HUES6 (cell line): ENCODE results near the gene GRM8.
"Not testable (repeated sequence)": the region's sequence is repeated elsewhere in the genome, so short reads cannot be mapped to it uniquely, and the experiment has no call there.

Experiments
- H3K27ac ChIP-seq: 2 replicates; pipeline ENCODE4 v1.7.0; 2013; ENCODE audit warnings: low read depth, mild to moderate bottlenecking, low read length, inconsistent platforms
- H3K27me3 ChIP-seq: 2 replicates; pipeline ENCODE4 v1.6.1; 2013; ENCODE audit warnings: low read length; ENCODE audit not compliant: control insufficient read depth, insufficient read depth
- H3K36me3 ChIP-seq: 2 replicates; pipeline ENCODE4 v1.6.1; 2013; ENCODE audit warnings: low read length; ENCODE audit not compliant: control insufficient read depth, insufficient read depth
- H3K4me1 ChIP-seq: 2 replicates; pipeline ENCODE4 v1.6.1; 2013; ENCODE audit warnings: low read length; ENCODE audit not compliant: control insufficient read depth, insufficient read depth
- H3K4me3 ChIP-seq: 2 replicates; pipeline ENCODE4 v1.5.1; 2013; ENCODE audit warnings: low read depth, low read length
- H3K9ac ChIP-seq: one replicate; pipeline ENCODE4 v1.6.1; 2013; ENCODE audit warnings: mild to moderate bottlenecking, low read length
- H3K9me3 ChIP-seq: 2 replicates; pipeline ENCODE4 v1.6.1; 2013; ENCODE audit warnings: low read depth, low read length; ENCODE audit not compliant: control insufficient read depth, insufficient read depth

GRM8 gene

DNA sequence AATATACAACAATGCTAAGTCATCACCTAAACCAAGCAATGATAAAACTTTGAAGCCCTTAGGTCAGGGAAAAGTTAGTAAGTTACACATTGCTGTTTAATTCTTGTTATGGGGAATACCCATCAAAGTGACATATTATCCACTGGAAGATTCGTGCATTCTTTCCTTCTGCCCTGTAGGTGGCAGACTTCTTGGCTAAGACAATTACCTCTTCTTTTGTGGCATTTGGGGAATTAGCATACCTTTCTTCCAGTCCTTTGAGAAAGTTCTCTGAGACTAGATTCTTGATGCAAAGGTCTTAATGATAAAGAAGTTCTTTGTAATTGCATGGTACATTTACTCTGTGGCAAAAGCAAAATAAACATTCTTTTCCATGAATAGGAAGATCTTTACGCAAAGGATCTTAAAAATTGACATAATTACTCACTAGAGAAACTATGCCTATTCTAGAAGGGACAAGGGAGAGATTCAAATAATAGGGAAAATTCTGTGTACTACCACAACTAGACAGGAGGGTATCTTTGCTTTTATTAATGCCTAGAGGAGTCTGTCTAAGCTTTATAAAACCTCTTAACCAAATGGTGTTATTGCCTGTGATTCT is 395.9 kb downstream of the GRM8 start:
- H3K4me3 ChIP-seq, result no peak overlapping the region
- H3K4me1 ChIP-seq, result peaks cover 10% of the 10 kb centered on the region; the same call in 1 of the 2 replicates
- H3K9me3 ChIP-seq, result no peaks in the 10 kb centered on the region
- H3K27ac ChIP-seq, result no peak overlapping the region
- H3K27me3 ChIP-seq, result no peaks in the 10 kb centered on the region
- no peak overlapping the region for H3K9ac ChIP-seq
- H3K36me3 ChIP-seq, result no peaks in the 10 kb centered on the region

DNA sequence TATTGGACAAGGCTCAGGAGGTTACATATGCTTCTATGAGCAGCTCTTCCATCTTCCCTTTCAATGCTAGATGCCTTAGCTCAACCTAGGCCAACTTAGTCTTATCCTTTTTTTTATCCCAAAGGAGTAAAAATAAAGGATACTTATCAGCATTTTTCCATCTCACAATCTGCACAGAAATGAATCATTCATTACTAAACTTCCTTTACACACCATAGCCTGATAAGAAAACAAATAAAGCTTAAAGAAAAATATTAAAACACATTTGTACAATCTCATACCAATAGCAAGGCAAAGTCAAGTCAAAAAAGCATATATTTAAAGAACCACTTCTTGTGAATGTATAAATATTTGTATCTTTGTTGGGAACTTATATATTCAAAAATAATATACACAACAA is 407.4 kb downstream of the GRM8 start:
- Histone ChIP-seq H3K4me3 (no peak overlapping the region), H3K27me3 (no peaks in the 10 kb centered on the region), H3K9me3 (no peaks in the 10 kb centered on the region), H3K36me3 (no peaks in the 10 kb centered on the region), H3K27ac (no peak overlapping the region), H3K4me1 (no peaks in the 10 kb centered on the region), H3K9ac (no peak overlapping the region)

DNA sequence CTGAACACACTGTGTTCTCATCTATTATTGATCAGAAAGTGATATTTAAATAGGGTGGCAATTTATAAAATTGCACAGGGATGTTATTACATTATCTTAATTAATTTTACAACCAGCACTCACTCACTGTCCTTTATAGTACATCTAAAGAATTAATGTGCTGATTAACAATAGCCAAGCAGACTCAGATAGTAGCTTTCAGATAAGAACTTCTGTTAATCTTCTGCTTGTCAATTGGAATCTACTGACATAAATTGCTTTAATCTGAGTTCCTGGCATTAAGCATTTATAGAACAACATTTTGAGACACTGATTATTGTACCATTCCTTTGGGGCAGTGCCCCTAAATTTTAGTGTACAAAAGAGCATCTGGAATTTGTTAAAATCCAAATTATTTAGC is 408.9 kb downstream of the GRM8 start:
- H3K4me1 ChIP-seq, result no peaks in the 10 kb centered on the region
- no peaks in the 10 kb centered on the region for H3K27me3 ChIP-seq
- no peaks in the 10 kb centered on the region for H3K36me3 ChIP-seq
- no peak overlapping the region for H3K9ac ChIP-seq
- H3K4me3 ChIP-seq, result no peak overlapping the region
- H3K27ac ChIP-seq, result no peak overlapping the region
- H3K9me3 ChIP-seq, result no peaks in the 10 kb centered on the region

DNA sequence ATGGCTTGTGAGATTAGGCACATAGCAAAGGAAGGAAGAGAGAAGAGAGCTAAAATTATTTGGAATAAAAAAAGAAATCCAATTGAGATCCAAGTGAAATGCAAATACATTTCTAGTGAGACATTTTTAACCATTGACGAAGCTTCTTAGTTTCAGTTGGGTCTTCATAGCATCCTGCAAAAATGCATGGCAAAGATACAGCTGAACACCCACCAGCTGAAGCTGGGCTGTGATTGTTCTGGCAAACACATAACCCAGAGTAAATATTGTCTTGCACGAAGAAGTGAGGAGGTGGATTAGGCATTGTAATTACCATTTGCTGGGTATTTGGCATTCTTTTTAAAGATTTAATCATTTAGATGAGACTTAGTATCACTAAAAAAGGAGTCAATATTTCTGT is 409.4 kb downstream of the GRM8 start:
- no peaks in the 10 kb centered on the region for H3K27me3 ChIP-seq
- no peaks in the 10 kb centered on the region for H3K4me1 ChIP-seq
- no peak overlapping the region for H3K27ac ChIP-seq
- H3K9me3 ChIP-seq, result no peaks in the 10 kb centered on the region
- no peak overlapping the region for H3K4me3 ChIP-seq
- no peak overlapping the region for H3K9ac ChIP-seq
- no peaks in the 10 kb centered on the region for H3K36me3 ChIP-seq

DNA sequence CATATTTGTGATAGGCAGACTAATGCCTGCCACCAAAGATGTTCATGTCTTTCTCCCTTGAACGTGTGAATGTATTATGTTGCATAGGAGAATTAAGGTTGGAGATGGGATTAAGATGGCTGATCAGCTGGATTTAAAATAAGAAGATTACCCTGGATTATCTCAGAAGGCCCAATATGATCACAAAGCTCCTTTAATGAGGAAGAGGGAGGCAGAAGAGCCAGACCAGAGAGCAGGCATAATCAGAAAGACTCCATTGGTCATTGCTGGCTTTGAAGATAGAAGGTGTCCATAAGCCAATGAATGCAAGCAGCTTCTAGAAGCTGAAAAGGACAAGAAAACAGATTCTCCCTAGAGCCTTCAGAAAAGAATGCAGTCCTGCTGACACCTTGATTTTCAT is 410.3 kb downstream of the GRM8 start:
- no peak overlapping the region for H3K9ac ChIP-seq
- no peaks in the 10 kb centered on the region for H3K27me3 ChIP-seq
- H3K36me3 ChIP-seq, result no peaks in the 10 kb centered on the region
- no peaks in the 10 kb centered on the region for H3K4me1 ChIP-seq
- H3K27ac ChIP-seq, result no peak overlapping the region
- no peaks in the 10 kb centered on the region for H3K9me3 ChIP-seq
- H3K4me3 ChIP-seq, result no peak overlapping the region

DNA sequence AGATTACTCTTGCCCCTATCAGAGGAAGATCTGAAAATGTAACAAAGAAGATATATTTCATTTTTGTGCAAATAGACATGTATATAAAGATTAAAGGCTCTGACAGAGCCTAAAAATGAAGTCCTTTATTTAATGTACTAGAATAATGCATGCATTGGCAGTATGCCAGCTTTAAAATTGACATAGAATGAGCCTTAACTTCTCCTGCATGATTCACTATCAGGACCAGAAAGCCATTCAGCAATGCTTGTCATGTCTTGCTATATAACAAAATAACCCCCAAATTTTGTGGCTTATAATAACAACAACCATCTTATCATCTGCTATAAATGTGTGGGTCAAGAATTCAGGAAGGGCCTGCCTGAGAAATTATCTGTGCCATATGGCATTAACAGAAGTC is 411.9 kb downstream of the GRM8 start:
- no peak overlapping the region for H3K9ac ChIP-seq
- H3K4me1 ChIP-seq, result no peaks in the 10 kb centered on the region

DNA sequence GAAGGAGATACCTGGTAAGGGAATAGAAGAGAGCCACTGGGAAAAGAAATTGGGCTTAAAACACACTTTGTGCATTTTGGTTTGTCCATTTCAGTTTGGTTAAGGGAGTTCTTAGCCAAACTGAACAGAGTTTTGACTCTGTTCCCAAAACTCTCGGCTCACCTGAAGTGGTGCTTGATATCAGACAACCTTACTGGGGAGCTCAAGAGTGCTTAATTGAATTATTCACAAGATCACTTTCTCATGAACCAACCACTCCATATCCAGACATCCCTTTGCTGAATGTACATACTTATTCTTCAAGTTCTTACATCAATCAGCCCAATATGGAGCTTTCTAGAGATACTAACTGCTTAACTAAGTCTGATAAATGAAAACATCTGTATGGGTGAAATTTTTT is 413.1 kb downstream of the GRM8 start:
- Histone ChIP-seq H3K4me3 (no peak overlapping the region), H3K27me3 (no peaks in the 10 kb centered on the region), H3K9me3 (no peaks in the 10 kb centered on the region), H3K4me1 (no peaks in the 10 kb centered on the region), H3K9ac (no peak overlapping the region), H3K36me3 (no peaks in the 10 kb centered on the region), H3K27ac (no peak overlapping the region)

More for the DNA sequence above, 411.9 kb downstream of the GRM8 start:
- Histone ChIP-seq H3K4me3 (no peak overlapping the region), H3K9me3 (no peaks in the 10 kb centered on the region), H3K27me3 (no peaks in the 10 kb centered on the region), H3K27ac (no peak overlapping the region), H3K36me3 (no peaks in the 10 kb centered on the region)

DNA sequence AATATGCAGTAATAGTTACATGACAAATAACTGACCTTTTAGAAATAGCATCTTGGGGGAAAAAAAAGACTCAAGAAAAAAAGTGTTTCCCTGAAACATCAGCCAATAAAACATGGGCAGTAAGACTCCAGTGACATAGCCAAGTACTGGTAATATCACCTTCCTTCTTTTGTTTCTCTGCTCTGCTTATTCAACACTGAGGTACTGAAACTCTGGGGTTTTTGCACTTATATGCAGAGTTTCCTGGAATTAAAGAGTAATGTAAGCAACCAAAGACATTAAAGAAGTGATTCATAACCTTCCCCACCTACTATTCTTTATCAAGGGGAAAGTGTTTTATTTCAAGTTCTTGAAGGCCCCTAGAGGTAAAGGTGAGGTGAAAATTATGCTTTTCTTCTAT is 414.5 kb downstream of the GRM8 start:
- H3K9me3 ChIP-seq, result no peaks in the 10 kb centered on the region
- no peaks in the 10 kb centered on the region for H3K27me3 ChIP-seq
- no peak overlapping the region for H3K4me3 ChIP-seq
- no peaks in the 10 kb centered on the region for H3K4me1 ChIP-seq
- H3K36me3 ChIP-seq, result no peaks in the 10 kb centered on the region
- H3K27ac ChIP-seq, result no peak overlapping the region
- H3K9ac ChIP-seq, result no peak overlapping the region

DNA sequence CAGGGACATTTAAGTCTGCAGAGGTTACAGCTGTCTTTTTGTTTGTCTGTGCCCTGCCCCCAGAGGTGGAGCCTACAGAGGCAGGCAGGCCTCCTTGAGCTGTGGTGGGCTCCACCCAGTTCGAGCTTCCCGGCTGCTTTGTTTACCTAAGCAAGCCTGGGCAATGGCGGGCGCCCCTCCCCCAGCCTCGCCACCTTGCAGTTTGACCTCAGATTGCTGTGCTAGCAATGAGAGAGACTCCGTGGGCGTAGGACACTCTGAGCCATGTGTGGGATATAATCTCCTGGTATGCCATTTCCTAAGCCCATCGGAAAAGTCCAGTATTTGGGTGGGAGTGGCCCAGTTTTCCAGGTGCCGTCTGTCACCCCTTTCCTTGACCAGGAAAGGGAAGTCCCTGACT is 421.5 kb downstream of the GRM8 start:
- not testable (repeated sequence) for H3K36me3 ChIP-seq, H3K9me3 ChIP-seq, H3K4me1 ChIP-seq, H3K27ac ChIP-seq, H3K27me3 ChIP-seq, H3K9ac ChIP-seq
- peak overlapping the region; percentile 35; the same call in 1 of the 2 replicates for H3K4me3 ChIP-seq

DNA sequence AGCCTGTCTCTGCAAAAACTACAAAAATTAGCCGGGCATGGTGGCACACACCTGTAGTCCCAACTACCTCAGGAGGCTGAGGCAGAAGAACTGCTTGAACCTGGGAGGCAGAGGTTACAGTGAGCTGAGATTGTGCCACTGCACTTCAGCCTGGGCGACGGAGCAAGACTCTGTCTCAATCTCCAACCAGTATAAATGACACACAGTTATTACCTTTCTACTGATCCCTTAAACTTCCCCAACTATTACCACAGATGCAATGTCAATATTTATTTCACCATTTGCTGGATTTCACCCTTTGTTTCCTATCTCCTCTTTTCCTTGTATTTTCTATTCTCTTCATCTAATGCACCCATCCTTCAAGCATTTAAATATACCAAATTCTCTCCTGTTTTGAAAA is 431.8 kb downstream of the GRM8 start:
- Histone ChIP-seq H3K9ac (no peak overlapping the region), H3K27me3 (no peaks in the 10 kb centered on the region), H3K4me1 (no peaks in the 10 kb centered on the region), H3K27ac (no peak overlapping the region), H3K4me3 (no peak overlapping the region), H3K9me3 (no peaks in the 10 kb centered on the region), H3K36me3 (no peaks in the 10 kb centered on the region)

DNA sequence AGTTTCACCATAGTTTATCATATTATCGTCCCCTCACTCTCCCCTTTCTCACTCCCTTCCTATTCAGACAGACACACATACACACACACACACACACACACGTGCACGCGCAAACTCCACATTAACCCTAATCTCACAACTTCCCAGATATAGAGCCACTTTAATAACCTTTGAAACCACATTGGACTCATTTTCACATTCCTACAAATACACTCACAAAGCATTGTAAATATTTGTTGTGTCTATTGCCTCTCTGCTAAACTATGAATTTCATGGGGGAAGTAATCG is 433.6 kb downstream of the GRM8 start:
- H3K4me3 ChIP-seq, result no peak overlapping the region
- no peaks in the 10 kb centered on the region for H3K9me3 ChIP-seq
- no peaks in the 10 kb centered on the region for H3K27me3 ChIP-seq
- H3K36me3 ChIP-seq, result no peaks in the 10 kb centered on the region
- H3K27ac ChIP-seq, result no peak overlapping the region
- H3K9ac ChIP-seq, result no peak overlapping the region
- no peaks in the 10 kb centered on the region for H3K4me1 ChIP-seq
